A549 (cell line): ENCODE data around the gene SLC34A1. TPM values are rescaled to one million over a fixed set of nuclear protein-coding genes. Genes with fewer than 3 reads are reported as not detected.

Experiments used
- ATAC-seq, 2 experiments: fragments of 200-7000 bp in 1 of 2; fragments of >200 bp in 1 of 2; cut with Nextera tagmentation in 1 of 2; cut with Tn5 transposase in 1 of 2; 3 replicates each; pipeline versions ENCODE4 v1.8.0 to v1.9.1; 2018 to 2020; ENCODE audit warnings: mild to moderate bottlenecking in 1 of 2, moderate library complexity in 1 of 2
- CTCF ChIA-PET: fragments of 300-600 bp; sonication (Branson Sonifier 250); formaldehyde crosslinking; extraction: SDS; loops from one replicate; lab custom pipeline; 2021; ENCODE audit warnings: antibody characterized with exemption, inconsistent platforms; lab: Yijun Ruan, JAX
- POLR2A ChIA-PET: fragments of 350-600 bp; formaldehyde crosslinking; extraction: SDS; loops from one replicate; lab custom pipeline; 2021; ENCODE audit warnings: antibody characterized with exemption, inconsistent platforms; lab: Yijun Ruan, JAX
- DNase-seq, 2 experiments: peaks; one replicate each; pipeline versions ENCODE4 v3.0.0 to v3.0.0-alpha.2; 2011 to 2016; ENCODE audit warnings: low read depth in 1 of 2, low spot score in 1 of 2
- FAIRE-seq: peaks from 2 replicates; lab custom pipeline; 2011; peaks lifted over from hg19 to GRCh38; lab: Jason Lieb, UNC
- H3K27ac ChIP-seq, 2 experiments: fragments of >200 bp; sonication (Bioruptor Twin); formaldehyde crosslinking; 3 replicates each; pipeline ENCODE4 v1.5.1; 2016 to 2017
- H3K4me1 ChIP-seq: fragments of >200 bp; sonication (Bioruptor Twin); formaldehyde crosslinking; 3 replicates; pipeline ENCODE4 v1.6.1; 2016
- H3K4me2 ChIP-seq: fragments of >200 bp; sonication (Bioruptor Twin); formaldehyde crosslinking; 3 replicates; pipeline ENCODE4 v1.6.1; 2016
- H3K4me3 ChIP-seq: fragments of >200 bp; sonication (Bioruptor Twin); formaldehyde crosslinking; 3 replicates; pipeline ENCODE4 v1.5.1; 2016
- H3K9me3 ChIP-seq: fragments of >200 bp; sonication (Bioruptor Twin); formaldehyde crosslinking; 3 replicates; pipeline ENCODE4 v1.6.1; 2016
- ATOH8 ChIP-seq: fragments of 250-450 bp; sonication (Bioruptor Pico); IDR thresholded peaks from 2 replicates; pipeline ENCODE4 v1.5.0; 2020; ENCODE audit warnings: low read depth, mild to moderate bottlenecking, moderate library complexity
- BHLHE40 ChIP-seq: IDR thresholded peaks from 2 replicates; pipeline ENCODE4 v1.6.1; 2012; ENCODE audit warnings: low read depth, low read length, inconsistent platforms
- CBX2 ChIP-seq: fragments of 200-600 bp; sonication (generic); IDR thresholded peaks from 2 replicates; pipeline ENCODE4 v1.6.1; 2016; ENCODE audit warnings: low read depth, mild to moderate bottlenecking, borderline replicate concordance
- CBX8 ChIP-seq: fragments of 200-600 bp; sonication (generic); IDR thresholded peaks from 2 replicates; pipeline ENCODE4 v1.6.1; 2016
- CTCF ChIP-seq: fragments of >200 bp; sonication (Bioruptor Twin); formaldehyde crosslinking; IDR thresholded peaks from 3 replicates; pipeline ENCODE4 v1.5.1; 2016
- EHF ChIP-seq: fragments of 250-450 bp; sonication (Bioruptor Pico); IDR thresholded peaks from 2 replicates; pipeline ENCODE4 v1.5.0; 2020; ENCODE audit warnings: mild to moderate bottlenecking
- EHMT2 ChIP-seq: fragments of 200-600 bp; sonication (generic); IDR thresholded peaks from 2 replicates; pipeline ENCODE4 v1.6.1; 2016; ENCODE audit warnings: antibody characterized with exemption, low read depth, mild to moderate bottlenecking, moderate library complexity
- EP300 ChIP-seq, 2 experiments: fragments of >200 bp; sonication (Bioruptor Twin); formaldehyde crosslinking; IDR thresholded peaks; 2 replicates in 1 of 2; 3 replicates in 1 of 2; pipeline ENCODE4 v1.6.1; 2016 to 2017
- ESRRA ChIP-seq: fragments of 150-350 bp; IDR thresholded peaks from 2 replicates; pipeline ENCODE4 v1.6.1; 2014; ENCODE audit warnings: mild to moderate bottlenecking, low read length, borderline replicate concordance
- FOSB ChIP-seq: fragments of 250-450 bp; sonication (Bioruptor Pico); IDR thresholded peaks from 2 replicates; pipeline ENCODE4 v1.5.0; 2020; ENCODE audit warnings: mild to moderate bottlenecking, moderate library complexity
- FOSL2 ChIP-seq, 2 experiments: fragments of 450-650 bp in 1 of 2; fragments of >200 bp in 1 of 2; sonication (Bioruptor Twin) in 1 of 2; formaldehyde crosslinking; IDR thresholded peaks; 2 replicates each; pipeline versions ENCODE4 v1.5.0 to v1.6.1; 2016 to 2020; ENCODE audit warnings: mild to moderate bottlenecking in 1 of 2, moderate library complexity in 1 of 2
- FOXS1 ChIP-seq: fragments of 250-450 bp; sonication (Bioruptor Pico); IDR thresholded peaks from 2 replicates; pipeline ENCODE4 v1.5.0; 2020; ENCODE audit warnings: mild to moderate bottlenecking, moderate library complexity
- HDAC2 ChIP-seq: fragments of 200-600 bp; sonication (generic); IDR thresholded peaks from 2 replicates; pipeline ENCODE4 v1.6.1; 2016
- HES2 ChIP-seq: fragments of >200 bp; sonication (Bioruptor Twin); formaldehyde crosslinking; IDR thresholded peaks from 2 replicates; pipeline ENCODE4 v1.6.1; 2016
- KDM1A ChIP-seq: fragments of 200-600 bp; sonication (generic); IDR thresholded peaks from 2 replicates; pipeline ENCODE4 v1.6.1; 2016; ENCODE audit warnings: low read depth, mild to moderate bottlenecking
- KDM5A ChIP-seq: fragments of 200-600 bp; sonication (generic); IDR thresholded peaks from 2 replicates; pipeline ENCODE4 v1.6.1; 2016; ENCODE audit warnings: antibody characterized with exemption, mild to moderate bottlenecking
- MAFK ChIP-seq: fragments of 450-650 bp; IDR thresholded peaks from 2 replicates; pipeline ENCODE4 v1.6.1; 2014; ENCODE audit not compliant: partially characterized antibody
- MAX ChIP-seq: IDR thresholded peaks from 2 replicates; pipeline ENCODE4 v1.6.1; 2012
- MAZ ChIP-seq: fragments of 150-350 bp; IDR thresholded peaks from 2 replicates; pipeline ENCODE4 v1.6.1; 2014; ENCODE audit warnings: antibody characterized with exemption, low read depth, low read length, borderline replicate concordance
- NFE2L2 ChIP-seq: fragments of 150-350 bp; conservative IDR thresholded peaks from 2 replicates; pipeline ENCODE4 v1.6.1; 2014; ENCODE audit warnings: low read length
- PBX3 ChIP-seq: IDR thresholded peaks from 2 replicates; pipeline ENCODE4 v1.6.1; 2012
- PHF8 ChIP-seq: fragments of 200-600 bp; sonication (generic); IDR thresholded peaks from 2 replicates; pipeline ENCODE4 v1.6.1; 2016; ENCODE audit warnings: low read depth, mild to moderate bottlenecking, antibody characterized with exemption, moderate library complexity, borderline replicate concordance
- POLR2AphosphoS2 ChIP-seq: conservative IDR thresholded peaks from 2 replicates; pipeline ENCODE4 v1.6.1; 2012; ENCODE audit warnings: low read length, improper control_type of control experiment, inconsistent platforms
- REST ChIP-seq: fragments of 200-600 bp; sonication (generic); IDR thresholded peaks from 2 replicates; pipeline ENCODE4 v1.6.1; 2016; ENCODE audit warnings: antibody characterized with exemption, mild to moderate bottlenecking, moderate library complexity
- RFX5 ChIP-seq: fragments of 450-650 bp; IDR thresholded peaks from 2 replicates; pipeline ENCODE4 v1.7.1; 2014; ENCODE audit warnings: antibody characterized with exemption, mild to moderate bottlenecking, moderate library complexity
- SREBF2 ChIP-seq: fragments of 450-650 bp; IDR thresholded peaks from 2 replicates; pipeline ENCODE4 v1.6.1; 2014; ENCODE audit warnings: mild to moderate bottlenecking, moderate library complexity
- ZC3H11A ChIP-seq: fragments of 450-650 bp; IDR thresholded peaks from 2 replicates; pipeline ENCODE4 v1.6.1; 2014; ENCODE audit warnings: antibody characterized with exemption, mild to moderate bottlenecking
- ZNF302 ChIP-seq: fragments of 250-450 bp; sonication (Bioruptor Pico); IDR thresholded peaks from 2 replicates; pipeline ENCODE4 v1.9.0; 2021; ENCODE audit warnings: inconsistent platforms, mild to moderate bottlenecking, moderate library complexity
- ZSCAN20 ChIP-seq: fragments of 250-450 bp; sonication (Bioruptor Pico); IDR thresholded peaks from 2 replicates; pipeline ENCODE4 v1.8.0; 2022; ENCODE audit warnings: mild to moderate bottlenecking, moderate library complexity
- WGBS: methylation state at CpG from one replicate; pipeline ENCODE4 v1.1.6; 2017; ENCODE audit errors: missing lambda C conversion rate; 5-methylcytosine and 5-hydroxymethylcytosine counted together
- polyA plus RNA-seq, 4 experiments: library from polyadenylated mRNA; depleted of rRNA in 3 of 4; stranded (reverse); fragments of >200 nt; fragmentation: RNase III in 1 of 4; extraction: RNeasy Plus Mini Kit Qiagen cat#74134 plus additional on column Dnase treatment in 1 of 4; gene quantifications; 2 replicates in 3 of 4; 3 replicates in 1 of 4; pipeline ENCODE4 v1.2.3, GENCODE V29; 2011 to 2017

SLC34A1 gene
- polyA plus RNA-seq, 2 of the 4 experiments (the other 2 are of a cell fraction): 0.03 TPM; not detected in 1

- no peak overlapping the region for H3K4me2 ChIP-seq
- H3K9me3 ChIP-seq: no peaks in the 10 kb centered on the region
- FAIRE-seq (no peak), DNase-seq (no peak), ATAC-seq (no peak)
- POLR2A ChIA-PET: no interaction called here
- no peak overlapping the region for H3K4me3 ChIP-seq
- no peaks in the 10 kb centered on the region for H3K4me1 ChIP-seq
- CTCF ChIA-PET: interaction anchor here (0.9 to 43.1 kb wide), 5 partner anchors 8 to 38 kb away, joined by 3 to 1107 read pairs (median 4); partner anchors contain the start of genes PRR7 and SLC34A1
- WGBS: 70% methylated on average over 3 of the region's 3 CpGs
- TF ChIP-seq EHF (CRISPR knock-in tag): no peak
- no peak for TF ChIP-seq MAFK
- TF ChIP-seq REST: no peak
- TF ChIP-seq CBX2: no peak
- TF ChIP-seq HDAC2: no peak
- no peak for TF ChIP-seq HES2
- no peak for TF ChIP-seq ZNF302
- TF ChIP-seq BHLHE40: no peak
- TF ChIP-seq KDM5A: no peak
- TF ChIP-seq POLR2AphosphoS2: no peak
- TF ChIP-seq EHMT2: no peak
- no peak for TF ChIP-seq ZC3H11A
- TF ChIP-seq CTCF: no peak
- TF ChIP-seq MAZ: no peak
- no peak for TF ChIP-seq ESRRA
- TF ChIP-seq SREBF2: no peak
- no peak for TF ChIP-seq PHF8
- TF ChIP-seq FOSB (CRISPR knock-in tag): no peak
- TF ChIP-seq MAX: no peak
- TF ChIP-seq ZSCAN20 (CRISPR knock-in tag): no peak
- TF ChIP-seq, all 56 proteins: peak for 0
- no peak overlapping the region for H3K27ac ChIP-seq
These were observed 26.3 kb downstream of the SLC34A1 start for GRCh38 chr5:177410575-177410974.

GRCh38 chr5:177412603-177413233, 28.5 kb downstream of the SLC34A1 start:
- H3K4me2 ChIP-seq: no peak overlapping the region
- TF ChIP-seq CBX8 (no peak), KDM5A (no peak), KDM1A (no peak), MAZ (no peak), ATOH8 (CRISPR knock-in tag) (no peak), CBX2 (no peak), FOSL2 (IDR thresholded peaks at IDR 0.05) (no peak), FOSL2 (CRISPR knock-in tag; IDR thresholded peaks at IDR 0.05) (no peak), FOXS1 (CRISPR knock-in tag) (no peak), RFX5 (no peak), ZSCAN20 (CRISPR knock-in tag) (no peak), EP300 (IDR thresholded peaks at IDR 0.05) (no peak), PBX3 (no peak), HES2 (no peak), NFE2L2 (no peak)
- TF ChIP-seq, all 56 proteins: peak for 0
- H3K9me3 ChIP-seq: no peaks in the 10 kb centered on the region
- no peak overlapping the region for H3K4me3 ChIP-seq
- FAIRE-seq (no peak), DNase-seq (no peak), ATAC-seq (no peak)
- no peak overlapping the region for H3K27ac ChIP-seq
- CTCF ChIA-PET: interaction anchor here (1.8 to 43.1 kb wide), 4 partner anchors 8 to 36 kb away, joined by 7 to 1107 read pairs (median 501); partner anchors contain the start of genes PRR7 and SLC34A1
- POLR2A ChIA-PET: no interaction called here
- H3K4me1 ChIP-seq: no peaks in the 10 kb centered on the region
- WGBS: 80% methylated on average over 8 of the region's 8 CpGs
